Retinal pigment epithelial cell (primary cell): ENCODE data around the gene IKZF2.

Experiments used
- DNase-seq: peaks from one replicate; pipeline ENCODE4 v3.0.0-alpha.2; 2010; ENCODE audit warnings: low read depth
- H3K4me3 ChIP-seq: 2 replicates; pipeline ENCODE4 v1.5.1; 2011; ENCODE audit warnings: mild to moderate bottlenecking, low read length, control low read depth, moderate library complexity
- CTCF ChIP-seq: conservative IDR thresholded peaks from 2 replicates; pipeline ENCODE4 v1.5.1; 2011; ENCODE audit warnings: low read depth, low read length, control low read depth, inconsistent platforms

The IKZF2 gene

GRCh38 chr2:213151437-213152064 is at the start of gene IKZF2:
Gene IKZF2, minus strand, starts transcription at chr2:213151612. Its CDS starts 2,983 bp downstream, at chr2:213148629.
- DNase-seq = peak; percentile 84
- TF ChIP-seq CTCF = no peak
- H3K4me3 ChIP-seq = peak within 1 kb of the TSS; percentile 88

DNA sequence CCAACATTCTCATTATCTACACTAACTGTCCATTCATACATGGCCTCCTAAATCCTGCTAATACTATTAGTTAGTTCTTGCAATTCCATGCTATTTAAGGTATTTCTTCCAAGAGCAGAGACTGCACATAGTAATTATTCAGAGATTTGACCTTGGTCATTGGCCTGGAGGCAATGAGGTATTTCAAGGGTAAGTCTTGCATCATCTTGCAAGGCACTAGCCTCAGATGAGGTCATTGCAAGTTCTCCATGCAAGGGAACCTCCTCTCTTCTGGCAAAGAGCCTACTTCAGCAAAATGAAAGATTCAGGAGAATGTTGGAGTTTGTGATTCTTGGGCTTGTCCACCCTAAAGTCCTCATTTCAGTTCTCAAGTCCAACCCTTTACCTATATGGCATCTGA is 48.5 kb upstream of the IKZF2 start:
- no peak for DNase-seq
- no peak overlapping the region for H3K4me3 ChIP-seq
- no peak for TF ChIP-seq CTCF

DNA sequence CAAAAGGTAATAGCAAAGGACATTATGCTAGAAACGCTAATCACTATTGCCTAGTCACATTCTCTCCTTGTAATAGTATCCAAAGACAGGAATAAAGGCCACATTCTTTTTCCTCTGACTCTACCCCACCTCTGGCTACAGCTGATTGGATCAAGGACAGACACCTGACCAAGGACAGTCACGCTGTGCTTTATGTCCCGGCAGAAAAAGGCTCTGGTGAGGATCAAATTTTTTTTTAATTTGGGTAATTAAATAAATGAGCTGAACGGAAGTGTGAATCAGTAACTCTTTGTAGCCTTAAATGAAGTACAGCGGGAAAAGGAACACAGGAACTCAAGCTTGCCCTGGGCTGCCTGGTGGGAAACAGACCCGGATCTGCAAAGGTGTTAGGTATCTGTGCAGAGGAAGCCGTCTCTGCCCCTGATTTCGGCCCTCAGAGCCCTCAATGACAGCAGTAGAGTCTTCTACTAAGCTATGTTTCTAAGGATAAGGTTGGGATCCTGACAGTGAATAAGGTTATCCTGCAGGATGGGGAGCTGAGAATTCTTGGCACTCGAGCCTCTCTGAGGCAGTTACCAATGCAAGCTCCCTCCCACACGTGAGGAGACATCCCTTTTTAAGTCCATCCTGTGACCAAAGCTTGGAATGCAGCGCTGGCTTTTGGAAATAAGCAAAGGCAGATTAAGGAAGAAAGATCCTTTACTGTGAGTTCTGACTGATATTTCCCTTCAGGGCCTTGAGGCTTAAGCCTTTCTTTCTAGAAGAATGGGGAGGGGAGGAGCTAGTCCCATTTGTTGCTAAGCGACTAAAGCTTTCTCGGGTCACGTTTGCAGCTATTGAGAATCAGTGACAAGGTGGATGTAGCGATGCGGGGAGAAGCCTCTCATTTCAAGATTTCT is 37.8 kb upstream of the IKZF2 start:
- H3K4me3 ChIP-seq = peak overlapping the region; percentile 27
- no peak for TF ChIP-seq CTCF
- DNase-seq = peak; percentile 72

DNA sequence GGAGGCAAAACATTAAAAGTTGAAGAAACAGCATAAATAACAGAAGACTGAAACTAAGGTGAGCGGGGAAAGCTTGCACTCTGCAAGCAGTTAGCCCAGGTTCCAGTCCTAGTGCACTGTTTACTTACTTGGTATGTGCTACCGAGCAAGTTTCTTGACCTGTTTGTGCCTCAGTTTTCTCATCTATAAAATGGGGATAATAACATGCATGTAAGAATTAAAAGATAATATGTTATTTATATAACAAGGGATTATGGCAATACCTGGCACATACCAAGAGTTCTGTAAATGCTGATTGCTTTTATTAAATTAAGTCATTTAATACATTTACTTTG is 37.1 kb upstream of the IKZF2 start:
- no peak for TF ChIP-seq CTCF
- no peak overlapping the region for H3K4me3 ChIP-seq
- no peak for DNase-seq

- no peak overlapping the region for H3K4me3 ChIP-seq
- DNase-seq = peak; percentile 72
- no peak for TF ChIP-seq CTCF
Measured at GRCh38 chr2:213187833-213188532, 36.6 kb upstream of the IKZF2 start.

- TF ChIP-seq CTCF = no peak
- H3K4me3 ChIP-seq = no peak overlapping the region
- DNase-seq = no peak
Measured at GRCh38 chr2:213187386-213187785, 36.0 kb upstream of the IKZF2 start.
